GM23248 (cell line): ENCODE measurements around the gene FSTL4. TPM values are rescaled to one million over a fixed set of nuclear protein-coding genes. Genes with fewer than 3 reads are reported as not detected.

Experiments used
- DNase-seq: peaks from one replicate; pipeline ENCODE4 v3.0.0-alpha.2; 2015
- H2AFZ ChIP-seq: fragments of 200-600 bp; sonication (generic); 2 replicates; pipeline ENCODE4 v1.6.1; 2016; ENCODE audit warnings: antibody characterized with exemption
- H3F3A ChIP-seq: fragments of 200-600 bp; sonication (generic); 2 replicates; pipeline ENCODE4 v1.6.1; 2016; ENCODE audit warnings: mild to moderate bottlenecking, antibody characterized with exemption, mixed run types; ENCODE audit not compliant: insufficient read depth
- H3K27ac ChIP-seq: fragments of 200-600 bp; sonication (generic); 2 replicates; pipeline ENCODE4 v1.5.1; 2016; ENCODE audit warnings: mild to moderate bottlenecking
- H3K27me3 ChIP-seq: fragments of 200-600 bp; sonication (generic); replicated peaks from 2 replicates; pipeline ENCODE4 v1.6.1; 2016; ENCODE audit warnings: mild to moderate bottlenecking; ENCODE audit not compliant: insufficient read depth
- H3K36me3 ChIP-seq: fragments of 200-600 bp; sonication (generic); 2 replicates; pipeline ENCODE4 v1.6.1; 2016; ENCODE audit warnings: low read depth, mild to moderate bottlenecking
- H3K4me1 ChIP-seq: fragments of 200-600 bp; sonication (generic); 2 replicates; pipeline ENCODE4 v1.6.1; 2016; ENCODE audit warnings: mild to moderate bottlenecking; ENCODE audit not compliant: insufficient read depth
- H3K4me2 ChIP-seq: fragments of 200-600 bp; sonication (generic); one replicate; pipeline ENCODE4 v1.6.1; 2016; ENCODE audit warnings: mild to moderate bottlenecking; ENCODE audit not compliant: unreplicated experiment
- H3K4me3 ChIP-seq: fragments of 200-600 bp; sonication (generic); 2 replicates; pipeline ENCODE4 v1.5.1; 2016; ENCODE audit warnings: mild to moderate bottlenecking
- H3K79me2 ChIP-seq: fragments of 200-600 bp; sonication (generic); 2 replicates; pipeline ENCODE4 v1.6.1; 2016; ENCODE audit warnings: mild to moderate bottlenecking; ENCODE audit not compliant: insufficient read depth
- H3K9ac ChIP-seq: fragments of 200-600 bp; sonication (generic); 2 replicates; pipeline ENCODE4 v1.6.1; 2016; ENCODE audit warnings: mild to moderate bottlenecking
- H3K9me2 ChIP-seq: fragments of 200-600 bp; sonication (generic); 2 replicates; pipeline ENCODE4 v1.6.1; 2016; ENCODE audit warnings: mixed run types, mild to moderate bottlenecking, moderate library complexity; ENCODE audit not compliant: insufficient read depth
- H3K9me3 ChIP-seq: fragments of 200-600 bp; sonication (generic); one replicate; pipeline ENCODE4 v1.6.1; 2017; ENCODE audit warnings: low read depth
- H4K20me1 ChIP-seq: fragments of 200-600 bp; sonication (generic); 2 replicates; pipeline ENCODE4 v1.6.0; 2016; ENCODE audit not compliant: insufficient read depth
- EZH2 ChIP-seq: fragments of 200-600 bp; sonication (generic); IDR thresholded peaks from 2 replicates; pipeline ENCODE4 v1.6.1; 2018; ENCODE audit warnings: antibody characterized with exemption, mild to moderate bottlenecking; ENCODE audit not compliant: insufficient read depth, poor library complexity, severe bottlenecking
- EZH2phosphoT487 ChIP-seq: fragments of 200-600 bp; sonication (generic); IDR thresholded peaks from 2 replicates; pipeline ENCODE4 v1.6.1; 2018; ENCODE audit warnings: antibody characterized with exemption, moderate library complexity, mild to moderate bottlenecking, low read depth; ENCODE audit not compliant: insufficient read depth
- WGBS, 2 experiments: methylation state at CpG; one replicate each; pipeline ENCODE4 v1.1.6; 2015 to 2017; ENCODE audit warnings: low lambda C conversion rate in 2 of 2, low coverage in 1 of 2; ENCODE audit errors: missing lambda C conversion rate in 2 of 2; 5-methylcytosine and 5-hydroxymethylcytosine counted together
- in situ Hi-C: fragments of 300-500 bp; cut with MboI; formaldehyde crosslinking; loops from 2 replicates; pipeline ENCODE4 v1.15.0; 2020
- polyA plus RNA-seq: library from polyadenylated mRNA; unstranded; fragments of >200 nt; fragmentation: Nextera tagmentation; extraction: Ambion mirVana; gene quantifications from 2 replicates; pipeline ENCODE4 v1.2.1, GENCODE V29; 2016
- total RNA-seq: library from RNA; depleted of rRNA; stranded (reverse); fragments of >200 nt; shearing (Covaris generic); gene quantifications from 2 replicates; pipeline ENCODE4 v1.2.3, GENCODE V29; 2014

Gene FSTL4
- total and polyA plus RNA-seq, 2 experiments from 2014 or later = not detected

DNA sequence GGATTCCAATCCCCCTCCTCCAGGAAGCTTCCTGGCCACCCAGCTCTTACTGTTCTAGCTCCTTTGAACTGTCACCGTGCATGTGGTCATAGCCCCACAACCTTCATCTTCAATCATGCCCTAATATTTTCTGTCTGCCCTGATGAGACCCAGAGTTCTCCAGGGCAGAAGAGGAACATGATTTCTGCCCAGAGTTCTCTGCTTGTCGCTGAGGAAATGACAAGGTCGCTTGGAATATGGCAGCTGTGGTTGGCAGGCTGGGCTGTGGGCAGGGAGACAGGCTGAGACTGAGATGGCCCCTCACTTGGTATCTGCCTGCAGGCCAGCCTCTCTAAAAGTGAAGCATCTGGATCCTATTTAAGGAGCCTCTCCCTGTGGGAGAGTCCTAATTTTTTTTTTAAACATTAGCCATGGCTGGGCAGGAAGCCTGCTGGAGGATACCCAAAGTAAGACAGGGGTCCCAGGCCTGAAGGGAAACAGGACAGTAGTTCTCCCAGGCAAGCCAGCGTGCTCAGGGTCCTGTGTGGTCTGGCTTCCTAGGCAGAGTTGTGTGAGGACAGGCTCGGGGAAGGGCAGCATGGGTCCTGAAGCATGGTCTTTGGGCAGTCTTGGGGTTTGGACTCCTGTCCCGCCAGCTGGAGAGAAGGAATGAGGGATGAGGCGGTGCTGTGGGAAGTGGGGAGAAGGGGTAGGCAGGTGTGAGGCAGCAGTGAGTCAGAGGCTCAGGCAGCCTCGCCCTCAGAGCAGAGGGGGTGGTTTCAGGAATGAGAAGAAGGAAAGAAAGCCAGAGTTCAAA is 242.1 kb downstream of the FSTL4 start:
- WGBS, 2 experiments = 43 to 54% methylated on average over 8 of the region's 8 CpGs
- peak; percentile 40 for DNase-seq
- TF ChIP-seq EZH2phosphoT487 = no peak
- no peak for TF ChIP-seq EZH2

DNA sequence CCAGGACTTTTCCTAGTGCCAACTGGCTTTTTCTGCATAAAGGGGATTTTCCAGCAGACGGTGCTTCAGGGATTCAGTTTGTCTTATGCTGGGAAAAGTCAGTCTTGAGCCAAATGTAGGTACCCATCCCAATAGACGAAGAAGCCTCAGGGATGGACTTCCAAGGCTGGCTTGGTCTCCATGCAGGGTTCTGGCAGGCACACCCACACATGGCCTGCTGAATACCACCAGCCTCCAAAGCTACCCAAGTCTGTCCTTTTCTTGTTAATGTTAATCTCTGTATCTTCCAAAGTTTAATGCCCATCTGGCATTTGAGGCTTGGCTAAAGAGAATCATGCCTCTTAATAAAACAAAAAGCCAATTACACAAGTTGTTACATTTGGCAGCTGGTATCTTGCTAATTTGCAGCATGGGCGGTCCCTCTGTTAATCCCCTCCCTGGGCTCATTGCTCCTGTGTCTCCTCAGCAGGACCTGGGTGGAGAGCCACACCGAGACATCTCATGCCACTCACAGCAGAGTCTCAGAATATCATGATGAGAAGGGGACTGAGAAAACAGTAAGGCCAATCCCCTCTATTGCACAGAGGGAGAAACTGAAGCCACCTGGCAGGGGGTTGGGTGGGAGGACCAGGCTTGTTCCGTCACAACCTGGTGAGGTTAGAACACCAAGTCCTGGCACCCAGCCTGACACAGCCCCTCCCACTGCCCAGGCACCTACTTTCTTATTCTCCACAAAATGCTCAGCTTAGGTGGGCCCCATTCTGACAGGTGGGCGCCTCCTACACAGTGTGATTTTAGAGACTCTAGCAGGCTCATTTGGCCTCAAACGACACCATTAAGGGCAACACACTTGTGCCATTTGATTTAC is 243.2 kb downstream of the FSTL4 start:
- no peak for DNase-seq
- no peak overlapping the region for H3K4me3 ChIP-seq
- no peaks in the 10 kb centered on the region for H3K4me1 ChIP-seq
- 51% methylated on average over 7 of the region's 7 CpGs for WGBS, 2 experiments
- H3F3A ChIP-seq = no peaks in the 10 kb centered on the region
- TF ChIP-seq EZH2phosphoT487 = no peak
- TF ChIP-seq EZH2 = no peak
- H3K9me3 ChIP-seq = no peaks in the 10 kb centered on the region
- H3K9me2 ChIP-seq = no peaks in the 10 kb centered on the region
- H3K79me2 ChIP-seq = no peaks in the 10 kb centered on the region
- no peak overlapping the region for H3K4me2 ChIP-seq
- H3K36me3 ChIP-seq = no peaks in the 10 kb centered on the region
- no peaks in the 10 kb centered on the region for H4K20me1 ChIP-seq
- H3K27me3 ChIP-seq = peaks cover 6% of the 10 kb centered on the region; the same call in 1 of the 2 replicates
- no peak overlapping the region for H3K27ac ChIP-seq
- H2AFZ ChIP-seq = no peak overlapping the region
- H3K9ac ChIP-seq = no peak overlapping the region
- in situ Hi-C loops = no loop called here

More for the DNA sequence above, 242.1 kb downstream of the FSTL4 start:
- Histone ChIP-seq H3K27ac (no peak overlapping the region), H3K4me3 (no peak overlapping the region), H3K4me1 (no peaks in the 10 kb centered on the region), H3K36me3 (no peaks in the 10 kb centered on the region), H3K27me3 (peaks cover 6% of the 10 kb centered on the region; the same call in 1 of the 2 replicates), H3K79me2 (no peaks in the 10 kb centered on the region), H3F3A (no peaks in the 10 kb centered on the region), H3K4me2 (no peak overlapping the region), H3K9me3 (no peaks in the 10 kb centered on the region), H2AFZ (no peak overlapping the region), H3K9me2 (no peaks in the 10 kb centered on the region), H4K20me1 (no peaks in the 10 kb centered on the region), H3K9ac (no peak overlapping the region)
- in situ Hi-C loops = no loop called here

DNA sequence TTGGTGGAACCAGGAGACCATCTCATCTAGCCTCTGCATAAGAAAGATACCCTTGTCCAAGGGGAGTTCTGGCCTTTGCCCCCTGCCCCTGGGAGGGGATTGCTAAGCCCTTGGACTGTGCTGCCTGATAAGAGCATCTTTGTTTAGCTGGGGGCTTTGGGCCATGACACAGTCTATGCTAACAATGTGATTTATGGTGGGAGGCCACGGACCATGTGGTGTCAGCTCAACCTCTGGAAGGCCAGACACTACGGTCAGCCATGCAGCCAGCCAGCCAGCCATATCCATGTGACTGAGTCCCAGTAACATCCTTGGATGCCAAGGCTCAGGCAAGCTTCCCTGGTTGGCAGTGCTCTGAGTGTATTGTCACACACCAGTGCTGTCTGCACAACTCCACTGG is 244.4 kb downstream of the FSTL4 start:
- TF ChIP-seq EZH2 = no peak
- no peak for TF ChIP-seq EZH2phosphoT487
- H4K20me1 ChIP-seq = no peaks in the 10 kb centered on the region
- WGBS, 2 experiments = 8 to 14% methylated on average over 2 of the region's 2 CpGs

DNA sequence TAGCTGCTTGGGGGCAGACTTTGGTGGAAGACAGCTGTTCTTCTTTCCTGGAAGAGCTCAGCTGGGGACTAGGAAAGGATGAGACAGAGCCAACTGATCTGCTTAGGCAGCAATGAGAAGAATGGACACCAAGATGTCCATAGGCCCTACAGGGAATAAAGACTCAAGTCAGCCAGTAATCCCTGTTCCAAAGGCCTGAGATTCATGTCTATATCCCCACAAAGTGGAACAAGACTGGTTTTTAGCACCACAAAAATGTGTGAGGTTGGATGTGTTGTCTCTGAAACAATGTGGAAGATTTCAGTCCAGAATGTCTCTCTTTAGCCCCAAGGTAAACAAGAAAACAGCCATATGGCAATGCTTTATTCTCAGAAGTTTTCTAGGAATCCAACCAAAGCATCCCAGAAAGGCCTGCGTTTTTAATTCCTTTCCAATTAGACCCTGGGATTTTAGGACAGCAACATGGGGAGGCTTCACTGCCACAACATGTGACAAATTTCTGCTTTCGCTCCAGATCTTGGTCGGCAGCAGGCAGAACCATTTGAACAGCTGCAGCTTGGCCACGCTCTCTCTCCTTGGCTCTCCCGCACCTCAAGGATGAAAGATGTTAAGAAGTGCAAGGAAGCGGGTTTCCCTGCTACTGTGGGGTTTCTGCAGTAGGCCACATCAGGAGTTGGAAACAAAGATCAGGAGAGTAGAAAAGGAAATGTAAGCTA is 245.1 kb downstream of the FSTL4 start:
- no peaks in the 10 kb centered on the region for H4K20me1 ChIP-seq
- H3K9ac ChIP-seq = no peak overlapping the region
- no peaks in the 10 kb centered on the region for H3K4me1 ChIP-seq
- H3K79me2 ChIP-seq = no peaks in the 10 kb centered on the region
- H3K27me3 ChIP-seq = peaks cover 6% of the 10 kb centered on the region; the same call in 1 of the 2 replicates
- no peak for DNase-seq
- H3K9me3 ChIP-seq = no peaks in the 10 kb centered on the region
- no peak overlapping the region for H2AFZ ChIP-seq
- TF ChIP-seq EZH2 (no peak), EZH2phosphoT487 (no peak)
- H3K27ac ChIP-seq = no peak overlapping the region
- H3K4me3 ChIP-seq = no peak overlapping the region
- WGBS, 2 experiments = 21 to 24% methylated on average over 6 of the region's 6 CpGs
- no peaks in the 10 kb centered on the region for H3K9me2 ChIP-seq
- in situ Hi-C loops = no loop called here
- no peaks in the 10 kb centered on the region for H3K36me3 ChIP-seq
- no peak overlapping the region for H3K4me2 ChIP-seq
- no peaks in the 10 kb centered on the region for H3F3A ChIP-seq

More for the DNA sequence above, 244.4 kb downstream of the FSTL4 start:
- Histone ChIP-seq H3K4me1 (no peaks in the 10 kb centered on the region), H3K79me2 (no peaks in the 10 kb centered on the region), H3K9me3 (no peaks in the 10 kb centered on the region), H3K36me3 (no peaks in the 10 kb centered on the region), H3K4me3 (no peak overlapping the region), H2AFZ (no peak overlapping the region), H3F3A (no peaks in the 10 kb centered on the region), H3K27ac (no peak overlapping the region), H3K4me2 (no peak overlapping the region), H3K9me2 (no peaks in the 10 kb centered on the region), H3K9ac (no peak overlapping the region), H3K27me3 (peaks cover 6% of the 10 kb centered on the region; the same call in 1 of the 2 replicates)
- DNase-seq = no peak
- in situ Hi-C loops = no loop called here
